ENCODE measurements around the gene FAM181A.

FAM181A gene

GRCh38 chr14:93906341-93907329, 20.5 kb upstream of the FAM181A start:
- no peaks in the 10 kb centered on the region for H3K9me3 ChIP-seq (ENCODE audit: insufficient read depth, low read depth, low read length)
- no peaks in the 10 kb centered on the region for H3K27me3 ChIP-seq (ENCODE audit: insufficient read depth, low read length)
- H3K9ac ChIP-seq (ENCODE audit: low read depth, low read length), result no peak overlapping the region
- 50% methylated on average over 15 of the region's 15 CpGs for WGBS
- H3K4me1 ChIP-seq (ENCODE audit: insufficient read depth, low read length), result peaks cover 10% of the 10 kb centered on the region
- no peak overlapping the region for H3K4me3 ChIP-seq (ENCODE audit: low read length)
- no peaks in the 10 kb centered on the region for H3K36me3 ChIP-seq (ENCODE audit: insufficient read depth, low read length)
- H3K27ac ChIP-seq (ENCODE audit: low read depth, low read length), result no peak overlapping the region

DNA sequence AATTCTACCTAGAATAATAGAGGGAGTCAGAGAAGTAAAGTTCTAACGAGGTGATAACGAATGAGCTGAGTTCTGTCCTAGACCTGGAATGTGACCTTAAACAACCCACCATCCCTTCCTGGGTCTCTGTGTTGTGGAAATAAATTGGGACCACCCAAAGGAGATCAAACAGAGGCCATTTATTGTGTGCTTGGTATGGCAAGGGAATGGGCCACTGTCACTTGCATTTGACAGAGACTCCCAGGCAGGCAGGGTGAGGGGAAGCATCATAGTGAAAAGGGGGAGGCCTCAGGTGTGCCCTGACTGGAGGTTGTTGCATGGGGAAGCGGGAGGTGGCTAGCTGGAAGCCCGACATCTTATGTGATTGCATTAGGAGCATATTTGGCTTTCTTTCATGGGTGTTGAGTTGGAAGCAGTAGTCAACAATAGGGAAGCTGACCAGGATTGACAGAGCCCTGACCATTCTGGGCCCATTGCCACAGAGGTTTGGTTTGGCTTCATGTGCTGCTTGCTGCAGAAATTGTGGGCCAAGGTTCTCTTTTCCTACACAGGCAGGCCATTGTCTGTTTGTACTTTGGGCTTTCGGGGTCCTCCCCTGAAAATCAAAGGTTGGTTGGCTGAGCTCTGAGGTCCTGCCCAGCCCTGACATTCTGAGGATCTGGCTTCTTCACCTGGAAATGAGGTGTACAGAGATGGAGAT, 17.6 kb upstream of the FAM181A start:
- WGBS, result 93% methylated on average over 4 of the region's 5 CpGs
- Histone ChIP-seq H3K9me3 (ENCODE audit: insufficient read depth, low read depth, low read length) (no peaks in the 10 kb centered on the region), H3K9ac (ENCODE audit: low read depth, low read length) (no peak overlapping the region), H3K4me1 (ENCODE audit: insufficient read depth, low read length) (peaks cover 10% of the 10 kb centered on the region), H3K4me3 (ENCODE audit: low read length) (no peak overlapping the region), H3K36me3 (ENCODE audit: insufficient read depth, low read length) (no peaks in the 10 kb centered on the region), H3K27me3 (ENCODE audit: insufficient read depth, low read length) (no peaks in the 10 kb centered on the region), H3K27ac (ENCODE audit: low read depth, low read length) (no peak overlapping the region)

DNA sequence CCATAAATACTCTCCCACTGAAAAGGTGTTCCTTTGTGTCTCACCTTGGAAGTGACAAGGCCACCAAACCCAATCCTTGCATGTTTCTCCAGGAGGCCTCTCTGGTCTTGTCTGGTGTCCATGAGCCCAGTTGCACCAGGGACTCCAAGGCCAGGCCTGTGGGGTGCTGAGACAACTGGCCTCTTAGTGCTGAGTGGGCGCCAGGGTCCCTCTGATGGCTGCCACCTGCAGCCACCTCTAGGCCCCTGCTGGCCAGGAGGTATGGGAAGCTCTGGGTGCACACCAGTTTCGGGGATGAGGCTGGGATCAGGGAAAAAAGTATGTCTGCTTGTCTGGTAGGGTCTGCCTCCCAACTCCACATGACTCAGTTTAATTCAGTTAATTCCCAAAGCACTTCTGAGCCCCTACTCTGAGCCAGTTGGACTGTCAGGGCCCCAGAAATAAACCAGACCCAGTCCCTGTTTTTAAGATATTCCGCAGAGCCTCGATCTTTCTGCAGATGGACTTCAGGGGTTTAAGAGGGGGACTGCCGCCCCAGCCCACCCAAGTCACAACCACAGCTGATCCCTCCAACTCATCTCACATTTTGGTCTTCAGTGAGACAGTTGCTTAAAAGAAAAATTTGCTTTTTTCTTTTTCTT, 15.0 kb upstream of the FAM181A start:
- H3K27ac ChIP-seq (ENCODE audit: low read depth, low read length), result no peak overlapping the region
- no peaks in the 10 kb centered on the region for H3K36me3 ChIP-seq (ENCODE audit: insufficient read depth, low read length)
- H3K27me3 ChIP-seq (ENCODE audit: insufficient read depth, low read length), result no peaks in the 10 kb centered on the region
- no peak overlapping the region for H3K9ac ChIP-seq (ENCODE audit: low read depth, low read length)
- no peak overlapping the region for H3K4me3 ChIP-seq (ENCODE audit: low read length)
- no peaks in the 10 kb centered on the region for H3K9me3 ChIP-seq (ENCODE audit: insufficient read depth, low read depth, low read length)
- H3K4me1 ChIP-seq (ENCODE audit: insufficient read depth, low read length), result no peaks in the 10 kb centered on the region
- 91% methylated on average over 5 of the region's 5 CpGs for WGBS

GRCh38 chr14:93912782-93913181, 14.4 kb upstream of the FAM181A start:
- Histone ChIP-seq H3K36me3 (ENCODE audit: insufficient read depth, low read length) (no peaks in the 10 kb centered on the region), H3K4me3 (ENCODE audit: low read length) (no peak overlapping the region), H3K27me3 (ENCODE audit: insufficient read depth, low read length) (no peaks in the 10 kb centered on the region), H3K9ac (ENCODE audit: low read depth, low read length) (no peak overlapping the region), H3K27ac (ENCODE audit: low read depth, low read length) (no peak overlapping the region), H3K4me1 (ENCODE audit: insufficient read depth, low read length) (no peaks in the 10 kb centered on the region), H3K9me3 (ENCODE audit: insufficient read depth, low read depth, low read length) (no peaks in the 10 kb centered on the region)
- WGBS, result 93% methylated on average over 4 of the region's 4 CpGs

DNA sequence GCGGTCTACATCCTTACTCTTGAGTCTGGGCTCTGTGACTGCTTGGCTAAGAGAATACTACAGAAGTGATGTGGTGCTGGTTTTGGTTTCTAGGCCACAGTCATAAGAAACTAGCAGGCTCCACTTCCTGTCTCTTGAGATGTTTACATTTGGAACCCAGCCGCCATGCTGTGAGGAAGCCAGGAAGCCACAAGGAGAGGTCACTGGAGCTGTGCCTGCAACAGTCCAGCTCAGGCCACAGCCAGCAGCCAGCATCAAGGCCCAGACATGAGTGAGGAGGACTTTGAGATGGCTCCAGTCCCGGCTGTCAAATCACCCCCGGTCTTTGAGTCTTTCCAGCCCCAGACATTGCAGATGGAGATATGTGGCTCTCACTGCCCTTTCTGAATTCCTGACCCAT, 12.9 kb upstream of the FAM181A start:
- 95% methylated on average over 3 of the region's 4 CpGs for WGBS

DNA sequence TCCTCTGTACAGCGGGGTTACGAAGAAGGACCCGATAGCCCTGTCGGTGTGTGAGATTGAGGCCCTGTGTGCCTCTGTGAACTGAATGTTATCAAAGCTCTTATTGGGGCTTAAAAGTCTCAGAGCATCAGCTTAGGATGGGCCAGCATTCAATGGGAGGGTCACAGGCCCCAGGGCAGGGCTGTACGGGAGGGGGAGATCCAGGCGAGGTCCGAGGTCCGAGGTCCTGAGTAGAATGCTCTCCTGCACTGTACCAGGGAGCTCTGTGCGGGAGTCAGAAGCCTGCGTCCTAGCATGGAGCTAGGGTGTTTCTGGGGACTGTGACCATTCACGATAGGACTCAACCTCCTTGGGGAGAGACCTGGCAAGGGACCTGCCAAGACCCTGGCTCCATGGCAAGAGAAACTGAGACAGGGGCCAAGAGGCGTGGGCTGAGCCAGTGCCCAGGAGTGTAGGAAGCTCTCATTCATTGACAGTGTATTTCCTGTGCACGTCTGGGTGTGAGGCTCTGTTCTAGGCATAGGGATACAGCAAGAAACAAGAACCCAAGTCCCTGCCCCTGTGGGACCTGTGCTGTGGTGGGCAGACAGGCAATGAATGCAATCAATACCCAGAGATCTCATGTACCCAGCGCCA, 12.0 kb upstream of the FAM181A start:
- Histone ChIP-seq H3K27me3 (ENCODE audit: insufficient read depth, low read length) (no peaks in the 10 kb centered on the region), H3K36me3 (ENCODE audit: insufficient read depth, low read length) (no peaks in the 10 kb centered on the region), H3K4me3 (ENCODE audit: low read length) (no peak overlapping the region), H3K4me1 (ENCODE audit: insufficient read depth, low read length) (no peaks in the 10 kb centered on the region), H3K9ac (ENCODE audit: low read depth, low read length) (no peak overlapping the region), H3K9me3 (ENCODE audit: insufficient read depth, low read depth, low read length) (no peaks in the 10 kb centered on the region), H3K27ac (ENCODE audit: low read depth, low read length) (no peak overlapping the region)
- 86% methylated on average over 14 of the region's 14 CpGs for whole genome bisulfite sequencing

More for the DNA sequence above, 12.9 kb upstream of the FAM181A start:
- no peaks in the 10 kb centered on the region for H3K4me1 ChIP-seq (ENCODE audit: insufficient read depth, low read length)
- no peaks in the 10 kb centered on the region for H3K36me3 ChIP-seq (ENCODE audit: insufficient read depth, low read length)
- no peak overlapping the region for H3K27ac ChIP-seq (ENCODE audit: low read depth, low read length)
- no peaks in the 10 kb centered on the region for H3K9me3 ChIP-seq (ENCODE audit: insufficient read depth, low read depth, low read length)
- H3K9ac ChIP-seq (ENCODE audit: low read depth, low read length), result no peak overlapping the region
- no peak overlapping the region for H3K4me3 ChIP-seq (ENCODE audit: low read length)
- no peaks in the 10 kb centered on the region for H3K27me3 ChIP-seq (ENCODE audit: insufficient read depth, low read length)

GRCh38 chr14:93915800-93916199, 11.3 kb upstream of the FAM181A start:
- H3K27ac ChIP-seq (ENCODE audit: low read depth, low read length), result no peak overlapping the region
- no peaks in the 10 kb centered on the region for H3K9me3 ChIP-seq (ENCODE audit: insufficient read depth, low read depth, low read length)
- no peak overlapping the region for H3K9ac ChIP-seq (ENCODE audit: low read depth, low read length)
- WGBS, result 77% methylated on average over 2 of the region's 2 CpGs
- H3K4me3 ChIP-seq (ENCODE audit: low read length), result no peak overlapping the region
- no peaks in the 10 kb centered on the region for H3K27me3 ChIP-seq (ENCODE audit: insufficient read depth, low read length)
- H3K4me1 ChIP-seq (ENCODE audit: insufficient read depth, low read length), result no peaks in the 10 kb centered on the region
- no peaks in the 10 kb centered on the region for H3K36me3 ChIP-seq (ENCODE audit: insufficient read depth, low read length)

GRCh38 chr14:93916498-93916897, 10.6 kb upstream of the FAM181A start:
- Histone ChIP-seq H3K9ac (ENCODE audit: low read depth, low read length) (no peak overlapping the region), H3K36me3 (ENCODE audit: insufficient read depth, low read length) (no peaks in the 10 kb centered on the region), H3K27me3 (ENCODE audit: insufficient read depth, low read length) (no peaks in the 10 kb centered on the region), H3K4me3 (ENCODE audit: low read length) (no peak overlapping the region), H3K27ac (ENCODE audit: low read depth, low read length) (no peak overlapping the region), H3K9me3 (ENCODE audit: insufficient read depth, low read depth, low read length) (no peaks in the 10 kb centered on the region), H3K4me1 (ENCODE audit: insufficient read depth, low read length) (no peaks in the 10 kb centered on the region)
- WGBS, result 93% methylated on average over 3 of the region's 3 CpGs

DNA sequence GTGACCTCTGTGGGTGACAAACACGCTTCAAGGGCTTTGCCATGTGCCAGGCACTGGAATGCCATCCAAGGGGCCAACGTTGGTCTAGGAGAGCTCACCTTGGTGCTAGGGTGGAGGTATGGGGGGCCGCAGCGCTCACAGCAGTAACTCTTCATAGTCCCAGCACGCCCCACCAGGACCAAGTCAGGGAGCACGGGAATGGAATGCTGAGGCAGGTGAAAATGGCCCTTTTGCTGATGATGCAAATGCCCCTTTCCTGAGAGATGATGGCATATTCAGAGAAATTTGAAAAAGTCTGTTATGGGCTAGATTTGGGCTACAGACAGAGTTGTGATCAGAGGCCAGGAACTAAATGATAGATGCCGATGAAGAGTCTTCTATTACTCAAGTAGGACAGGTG, 10.0 kb upstream of the FAM181A start:
- Histone ChIP-seq H3K9ac (ENCODE audit: low read depth, low read length) (no peak overlapping the region), H3K9me3 (ENCODE audit: insufficient read depth, low read depth, low read length) (no peaks in the 10 kb centered on the region), H3K4me1 (ENCODE audit: insufficient read depth, low read length) (no peaks in the 10 kb centered on the region), H3K27ac (ENCODE audit: low read depth, low read length) (no peak overlapping the region), H3K27me3 (ENCODE audit: insufficient read depth, low read length) (no peaks in the 10 kb centered on the region), H3K4me3 (ENCODE audit: low read length) (no peak overlapping the region), H3K36me3 (ENCODE audit: insufficient read depth, low read length) (no peaks in the 10 kb centered on the region)
- 94% methylated on average over 7 of the region's 7 CpGs for WGBS

- Histone ChIP-seq H3K4me3 (ENCODE audit: low read length) (no peak overlapping the region), H3K27me3 (ENCODE audit: insufficient read depth, low read length) (no peaks in the 10 kb centered on the region), H3K9me3 (ENCODE audit: insufficient read depth, low read depth, low read length) (no peaks in the 10 kb centered on the region), H3K27ac (ENCODE audit: low read depth, low read length) (no peak overlapping the region), H3K9ac (ENCODE audit: low read depth, low read length) (no peak overlapping the region), H3K36me3 (ENCODE audit: insufficient read depth, low read length) (no peaks in the 10 kb centered on the region), H3K4me1 (ENCODE audit: insufficient read depth, low read length) (no peaks in the 10 kb centered on the region)
- 94% methylated on average over 18 of the region's 18 CpGs for WGBS
Observed at GRCh38 chr14:93921001-93921806, 5.9 kb upstream of the FAM181A start.
